ENCODE data around the gene VSTM2L.
"Not testable (repeated sequence)": the region's sequence is repeated elsewhere in the genome, so short reads cannot be mapped to it uniquely, and the experiment has no call there.

Gene VSTM2L

GRCh38 chr20:37902504-37903313 lies at the start of gene VSTM2L:
Gene VSTM2L (plus strand): TSS chr20:37903127. CDS start chr20:37903351, 224 bp downstream.
- ATAC-seq (replicated peaks; ENCODE audit: extremely low read depth, poor library complexity, severe bottlenecking): no peak

GRCh38 chr20:37853823-37854375 lies 49.0 kb upstream of the VSTM2L start:
- ATAC-seq (replicated peaks; ENCODE audit: extremely low read depth, poor library complexity, severe bottlenecking) (no peak), DNase-seq (ENCODE audit: low spot score in 2 of 2) (no peak)
- H3K27ac Mint-ChIP-seq (ENCODE audit: low read depth): no peak overlapping the region
- no peaks in the 10 kb centered on the region for H3K27me3 Mint-ChIP-seq
- H3K4me3 Mint-ChIP-seq: no peak overlapping the region
- peaks cover 12% of the 10 kb centered on the region for H3K36me3 Mint-ChIP-seq (ENCODE audit: insufficient read depth)
- no peaks in the 10 kb centered on the region for H3K4me1 Mint-ChIP-seq
- H3K9me3 Mint-ChIP-seq: no peaks in the 10 kb centered on the region

More at GRCh38 chr20:37902504-37903313, at the start of gene VSTM2L:
- DNase-seq (ENCODE audit: low spot score in 2 of 2): no peak
- peak within 1 kb of the TSS; percentile 5 for H3K27ac Mint-ChIP-seq (ENCODE audit: low read depth)
- peak within 1 kb of the TSS; percentile 59 for H3K4me3 Mint-ChIP-seq
- H3K36me3 Mint-ChIP-seq (ENCODE audit: insufficient read depth): no peaks in the 10 kb centered on the region
- H3K4me1 Mint-ChIP-seq: peaks cover 12% of the 10 kb centered on the region
- no peaks in the 10 kb centered on the region for H3K9me3 Mint-ChIP-seq
- peaks cover 82% of the 10 kb centered on the region for H3K27me3 Mint-ChIP-seq

GRCh38 chr20:37856034-37856433 lies 46.9 kb upstream of the VSTM2L start:
- not testable (repeated sequence) for ATAC-seq (replicated peaks; ENCODE audit: extremely low read depth, poor library complexity, severe bottlenecking); DNase-seq (ENCODE audit: low spot score in 2 of 2); H3K27me3 Mint-ChIP-seq; H3K4me3 Mint-ChIP-seq; H3K4me1 Mint-ChIP-seq; H3K9me3 Mint-ChIP-seq; H3K27ac Mint-ChIP-seq (ENCODE audit: low read depth)
- peaks cover 12% of the 10 kb centered on the region for H3K36me3 Mint-ChIP-seq (ENCODE audit: insufficient read depth)

GRCh38 chr20:37856932-37857660 lies 45.8 kb upstream of the VSTM2L start:
- no peak overlapping the region for H3K4me3 Mint-ChIP-seq
- H3K27me3 Mint-ChIP-seq: no peaks in the 10 kb centered on the region
- H3K9me3 Mint-ChIP-seq: no peaks in the 10 kb centered on the region
- no peak overlapping the region for H3K27ac Mint-ChIP-seq (ENCODE audit: low read depth)
- H3K4me1 Mint-ChIP-seq: no peaks in the 10 kb centered on the region
- ATAC-seq (replicated peaks; ENCODE audit: extremely low read depth, poor library complexity, severe bottlenecking): no peak
- H3K36me3 Mint-ChIP-seq (ENCODE audit: insufficient read depth): peaks cover 12% of the 10 kb centered on the region
- no peak for DNase-seq (ENCODE audit: low spot score in 2 of 2)

- DNase-seq (ENCODE audit: low spot score in 2 of 2) (no peak), ATAC-seq (replicated peaks; ENCODE audit: extremely low read depth, poor library complexity, severe bottlenecking) (no peak)
- Mint-ChIP-seq H3K9me3 (no peaks in the 10 kb centered on the region), H3K27me3 (no peaks in the 10 kb centered on the region), H3K4me3 (no peak overlapping the region), H3K27ac (ENCODE audit: low read depth) (no peak overlapping the region), H3K36me3 (ENCODE audit: insufficient read depth) (peaks cover 14% of the 10 kb centered on the region), H3K4me1 (no peaks in the 10 kb centered on the region)
These were observed 43.3 kb upstream of the VSTM2L start for GRCh38 chr20:37859406-37860171.

- DNase-seq (ENCODE audit: low spot score in 2 of 2) (no peak), ATAC-seq (replicated peaks; ENCODE audit: extremely low read depth, poor library complexity, severe bottlenecking) (no peak)
- Mint-ChIP-seq H3K27me3 (no peaks in the 10 kb centered on the region), H3K27ac (ENCODE audit: low read depth) (no peak overlapping the region), H3K9me3 (no peaks in the 10 kb centered on the region), H3K4me3 (no peak overlapping the region), H3K36me3 (ENCODE audit: insufficient read depth) (peaks cover 13% of the 10 kb centered on the region), H3K4me1 (no peaks in the 10 kb centered on the region)
These were observed 39.6 kb upstream of the VSTM2L start for GRCh38 chr20:37863289-37863688.

- Mint-ChIP-seq H3K4me1 (no peaks in the 10 kb centered on the region), H3K27me3 (no peaks in the 10 kb centered on the region), H3K9me3 (no peaks in the 10 kb centered on the region), H3K4me3 (no peak overlapping the region), H3K27ac (ENCODE audit: low read depth) (no peak overlapping the region), H3K36me3 (ENCODE audit: insufficient read depth) (peaks cover 12% of the 10 kb centered on the region)
- no peak for DNase-seq (ENCODE audit: low spot score in 2 of 2)
- ATAC-seq (replicated peaks; ENCODE audit: extremely low read depth, poor library complexity, severe bottlenecking): no peak
These were observed 38.6 kb upstream of the VSTM2L start for GRCh38 chr20:37864298-37864697.

GRCh38 chr20:37866051-37866450 lies 36.9 kb upstream of the VSTM2L start:
- Mint-ChIP-seq H3K36me3 (ENCODE audit: insufficient read depth) (peaks cover 16% of the 10 kb centered on the region), H3K27me3 (no peaks in the 10 kb centered on the region), H3K4me1 (no peaks in the 10 kb centered on the region), H3K27ac (ENCODE audit: low read depth) (no peak overlapping the region), H3K4me3 (no peak overlapping the region), H3K9me3 (no peaks in the 10 kb centered on the region)
- ATAC-seq (replicated peaks; ENCODE audit: extremely low read depth, poor library complexity, severe bottlenecking): no peak
- no peak for DNase-seq (ENCODE audit: low spot score in 2 of 2)

GRCh38 chr20:37867289-37868195 lies 35.4 kb upstream of the VSTM2L start:
- no peak for DNase-seq (ENCODE audit: low spot score in 2 of 2)
- H3K4me1 Mint-ChIP-seq: no peaks in the 10 kb centered on the region
- H3K36me3 Mint-ChIP-seq (ENCODE audit: insufficient read depth): peaks cover 14% of the 10 kb centered on the region
- H3K4me3 Mint-ChIP-seq: no peak overlapping the region
- H3K27ac Mint-ChIP-seq (ENCODE audit: low read depth): no peak overlapping the region
- no peaks in the 10 kb centered on the region for H3K9me3 Mint-ChIP-seq
- no peaks in the 10 kb centered on the region for H3K27me3 Mint-ChIP-seq
- no peak for ATAC-seq (replicated peaks; ENCODE audit: extremely low read depth, poor library complexity, severe bottlenecking)

GRCh38 chr20:37868851-37869333 lies 34.0 kb upstream of the VSTM2L start:
- Mint-ChIP-seq H3K27ac (ENCODE audit: low read depth) (no peak overlapping the region), H3K27me3 (no peaks in the 10 kb centered on the region), H3K9me3 (no peaks in the 10 kb centered on the region), H3K36me3 (ENCODE audit: insufficient read depth) (peaks cover 11% of the 10 kb centered on the region), H3K4me3 (no peak overlapping the region), H3K4me1 (no peaks in the 10 kb centered on the region)
- DNase-seq (ENCODE audit: low spot score in 2 of 2) (no peak), ATAC-seq (replicated peaks; ENCODE audit: extremely low read depth, poor library complexity, severe bottlenecking) (no peak)

GRCh38 chr20:37869334-37869861 lies 33.5 kb upstream of the VSTM2L start:
- Mint-ChIP-seq H3K9me3 (no peaks in the 10 kb centered on the region), H3K4me1 (no peaks in the 10 kb centered on the region), H3K27ac (ENCODE audit: low read depth) (no peak overlapping the region), H3K36me3 (ENCODE audit: insufficient read depth) (peaks cover 11% of the 10 kb centered on the region), H3K27me3 (no peaks in the 10 kb centered on the region), H3K4me3 (no peak overlapping the region)
- ATAC-seq (replicated peaks; ENCODE audit: extremely low read depth, poor library complexity, severe bottlenecking): no peak
- DNase-seq (ENCODE audit: low spot score in 2 of 2): no peak

Data from central memory CD8-positive, alpha-beta T cell (primary cell).